Measurements from ENCODE around the gene JARID2. TPM values are rescaled to one million over a fixed set of nuclear protein-coding genes. Genes with fewer than 3 reads are reported as not detected.

JARID2 gene
- total RNA-seq, 2 donors from 2014 or later, result 9.1 to 10.7 TPM

DNA sequence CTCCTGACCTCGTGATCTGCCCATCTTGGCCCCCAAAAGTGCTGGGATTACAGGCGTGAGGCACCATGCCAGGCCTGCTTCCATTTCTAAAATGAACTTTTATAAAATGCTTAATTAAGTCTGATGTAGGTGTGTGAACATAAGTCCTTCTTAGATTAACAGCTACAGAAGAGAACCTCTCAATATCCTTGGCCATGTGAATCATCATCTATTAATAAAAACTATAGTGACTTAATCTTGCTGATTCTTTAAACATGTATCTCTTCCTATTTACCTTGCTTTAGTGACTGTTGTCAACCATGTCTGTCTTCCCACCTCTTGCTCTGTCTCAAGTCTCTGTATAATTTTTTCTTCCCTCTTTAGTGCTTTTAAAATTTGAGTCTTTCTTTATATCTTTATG is 127.1 kb downstream of the JARID2 start:
- H3K4me1 ChIP-seq, result no peaks in the 10 kb centered on the region
- TF ChIP-seq CTCF (IDR thresholded peaks at IDR 0.05), result no peak
- no peaks in the 10 kb centered on the region for H3K36me3 ChIP-seq
- DNase-seq, result no peak
- H3K27me3 ChIP-seq, result no peaks in the 10 kb centered on the region
- H3K27ac ChIP-seq, result no peak overlapping the region
- no peak overlapping the region for H3K9ac ChIP-seq (ENCODE audit: low read depth in 2 of 2, low read length in 2 of 2)
- intact Hi-C loops (cut with DNase I), result no loop called here
- H3K4me3 ChIP-seq, result no peak overlapping the region
- H3K9me3 ChIP-seq, result no peaks in the 10 kb centered on the region

DNA sequence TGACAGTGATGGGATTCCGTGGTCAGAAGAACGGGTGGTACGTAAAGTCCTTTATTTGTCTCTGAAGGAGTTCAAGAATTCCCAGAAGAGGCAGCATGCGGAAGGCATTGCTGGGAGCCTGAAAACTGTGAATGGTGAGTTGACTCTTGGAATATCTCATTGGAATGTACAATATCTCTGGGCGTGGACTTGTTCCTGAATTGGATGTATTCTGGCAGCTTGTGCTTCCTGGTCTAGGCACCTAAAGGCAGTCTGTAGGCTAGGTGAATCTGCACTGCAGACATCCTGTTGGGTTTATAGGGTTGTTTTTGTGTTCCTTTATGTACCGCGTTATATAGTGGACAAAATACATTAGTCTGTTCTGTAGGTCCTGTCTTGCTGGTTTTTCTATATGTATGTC is 128.2 kb downstream of the JARID2 start:
- Histone ChIP-seq H3K9ac (ENCODE audit: low read depth in 2 of 2, low read length in 2 of 2) (no peak overlapping the region), H3K4me1 (no peaks in the 10 kb centered on the region)

GRCh38 chr6:15375018-15375417 is 129.1 kb downstream of the JARID2 start:
- no peaks in the 10 kb centered on the region for H3K27me3 ChIP-seq
- H3K27ac ChIP-seq, result no peak overlapping the region
- intact Hi-C loops (cut with DNase I), result no loop called here
- TF ChIP-seq CTCF (IDR thresholded peaks at IDR 0.05), result no peak
- H3K9ac ChIP-seq (ENCODE audit: low read depth in 2 of 2, low read length in 2 of 2), result no peak overlapping the region
- DNase-seq, result no peak
- H3K36me3 ChIP-seq, result no peaks in the 10 kb centered on the region
- H3K4me3 ChIP-seq, result no peak overlapping the region
- H3K9me3 ChIP-seq, result no peaks in the 10 kb centered on the region
- no peaks in the 10 kb centered on the region for H3K4me1 ChIP-seq

More for the DNA sequence above, 128.2 kb downstream of the JARID2 start:
- no peak for TF ChIP-seq CTCF (IDR thresholded peaks at IDR 0.05)
- Histone ChIP-seq H3K27me3 (no peaks in the 10 kb centered on the region), H3K27ac (no peak overlapping the region), H3K9me3 (no peaks in the 10 kb centered on the region), H3K36me3 (no peaks in the 10 kb centered on the region), H3K4me3 (no peak overlapping the region)
- intact Hi-C loops (cut with DNase I), result no loop called here
- no peak for DNase-seq

DNA sequence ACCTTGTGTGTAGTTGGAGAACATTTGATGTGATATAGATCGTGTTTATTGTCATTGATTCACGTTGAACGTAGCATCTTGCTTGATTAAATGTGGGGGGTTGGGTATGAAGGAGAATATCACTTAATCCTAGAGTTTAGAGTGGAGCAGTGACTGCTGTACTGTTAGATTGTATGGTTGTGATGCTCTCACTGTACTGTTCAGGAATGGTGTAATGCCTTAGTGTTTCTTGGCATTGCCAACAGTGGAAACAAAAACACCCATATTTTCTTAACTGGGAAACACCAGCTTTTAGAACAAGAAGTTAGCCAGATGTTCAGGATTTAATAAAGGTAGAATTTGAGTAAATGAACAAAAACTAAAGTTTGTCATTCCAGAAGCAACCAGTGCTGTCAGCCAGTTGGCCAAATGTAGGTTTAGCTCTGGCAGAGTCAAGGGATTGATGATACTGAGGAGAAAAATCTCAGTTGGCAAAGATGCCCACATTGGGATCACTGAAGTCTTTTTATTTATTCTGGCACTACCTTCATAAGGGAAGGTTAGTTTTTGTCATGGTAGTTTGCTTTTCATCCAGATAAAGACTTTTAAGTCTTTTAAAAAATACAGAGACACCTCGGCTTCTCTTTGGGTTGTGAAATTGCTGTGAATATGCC is 129.9 kb downstream of the JARID2 start:
- Histone ChIP-seq H3K27me3 (no peaks in the 10 kb centered on the region), H3K4me3 (no peak overlapping the region), H3K9ac (ENCODE audit: low read depth in 2 of 2, low read length in 2 of 2) (no peak overlapping the region), H3K27ac (no peak overlapping the region), H3K4me1 (no peaks in the 10 kb centered on the region), H3K36me3 (no peaks in the 10 kb centered on the region), H3K9me3 (no peaks in the 10 kb centered on the region)
- no peak for DNase-seq
- intact Hi-C loops (cut with DNase I), result no loop called here
- TF ChIP-seq CTCF (IDR thresholded peaks at IDR 0.05), result no peak

DNA sequence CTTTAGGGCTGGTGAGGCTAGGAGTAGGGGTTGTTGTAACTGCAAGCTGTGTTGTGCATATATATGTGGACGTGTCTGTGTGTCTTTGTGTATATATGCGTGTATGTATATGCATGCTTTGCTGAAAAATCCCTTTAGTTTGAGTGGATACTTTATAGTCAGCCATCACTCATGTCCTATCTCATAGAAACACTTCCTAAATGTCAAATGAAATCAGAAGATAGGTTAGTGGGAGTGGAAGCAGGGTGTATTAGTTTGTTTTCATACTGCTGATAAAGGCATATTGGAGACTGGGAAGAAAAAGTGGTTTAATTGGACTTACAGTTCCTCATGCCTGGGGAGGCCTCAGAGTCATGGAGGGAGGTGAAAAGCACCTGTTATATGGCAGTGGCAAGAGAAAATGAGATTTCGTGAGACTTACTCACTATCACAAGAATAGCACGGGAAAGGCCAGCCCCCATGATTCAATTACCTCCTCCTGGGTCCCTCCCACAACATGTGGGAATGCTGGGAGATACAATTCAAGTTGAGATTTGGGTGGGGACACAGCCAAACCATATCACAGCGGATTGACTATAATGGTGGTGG is 131.1 kb downstream of the JARID2 start:
- intact Hi-C loops (cut with DNase I), result no loop called here
- no peaks in the 10 kb centered on the region for H3K36me3 ChIP-seq

More for the DNA sequence above, 131.1 kb downstream of the JARID2 start:
- Histone ChIP-seq H3K9ac (ENCODE audit: low read depth in 2 of 2, low read length in 2 of 2) (no peak overlapping the region), H3K4me3 (no peak overlapping the region), H3K27me3 (no peaks in the 10 kb centered on the region), H3K4me1 (no peaks in the 10 kb centered on the region), H3K9me3 (no peaks in the 10 kb centered on the region), H3K27ac (no peak overlapping the region)
- no peak for TF ChIP-seq CTCF (IDR thresholded peaks at IDR 0.05)
- DNase-seq, result no peak

All from colonic mucosa (tissue), 4 donors.